IPS-NIHi7 (cell line): ENCODE data around the gene ABHD12B.
"Not testable (repeated sequence)": the region's sequence is repeated elsewhere in the genome, so short reads cannot be mapped to it uniquely, and the experiment has no call there.

Source experiments
- DNase-seq: peaks from one replicate; pipeline ENCODE4 v3.0.0; 2012; ENCODE audit warnings: mixed read lengths; ENCODE audit errors: extremely low spot score

ABHD12B gene

GRCh38 chr14:50892255-50892654 lies 20.4 kb downstream of the ABHD12B start:
- DNase-seq = peak; percentile 66

GRCh38 chr14:50896421-50896820 lies 24.6 kb downstream of the ABHD12B start:
- not testable (repeated sequence) for DNase-seq

GRCh38 chr14:50897005-50897404 lies 25.2 kb downstream of the ABHD12B start:
- not testable (repeated sequence) for DNase-seq

- DNase-seq = no peak
Measured at GRCh38 chr14:50897658-50898175, 25.9 kb downstream of the ABHD12B start.

- no peak for DNase-seq
Measured at GRCh38 chr14:50901361-50901760, 29.5 kb downstream of the ABHD12B start.

- no peak for DNase-seq
Measured at GRCh38 chr14:50904719-50905118, 32.9 kb downstream of the ABHD12B start.

GRCh38 chr14:50906326-50907065 lies 34.6 kb downstream of the ABHD12B start:
- DNase-seq = no peak

- DNase-seq = peak; percentile 35
Measured at GRCh38 chr14:50910495-50911420, 38.9 kb downstream of the ABHD12B start.

GRCh38 chr14:50917449-50917848 lies 45.6 kb downstream of the ABHD12B start:
- no peak for DNase-seq

- DNase-seq = not testable (repeated sequence)
Measured at GRCh38 chr14:50919524-50919923, 47.7 kb downstream of the ABHD12B start.

GRCh38 chr14:50920482-50921230 lies 48.8 kb downstream of the ABHD12B start:
- DNase-seq = no peak

GRCh38 chr14:50922803-50923202 lies 51.0 kb downstream of the ABHD12B start:
- no peak for DNase-seq

GRCh38 chr14:50924236-50924635 lies 52.4 kb downstream of the ABHD12B start:
- DNase-seq = no peak

- DNase-seq = no peak
Measured at GRCh38 chr14:50924843-50925242, 53.0 kb downstream of the ABHD12B start.

GRCh38 chr14:50926851-50927386 lies 55.1 kb downstream of the ABHD12B start:
- DNase-seq = no peak

GRCh38 chr14:50928002-50928635 lies 56.3 kb downstream of the ABHD12B start:
- no peak for DNase-seq

- DNase-seq = no peak
Measured at GRCh38 chr14:50929506-50929905, 57.7 kb downstream of the ABHD12B start.

- no peak for DNase-seq
Measured at GRCh38 chr14:50931559-50931958, 59.7 kb downstream of the ABHD12B start.

GRCh38 chr14:50932156-50932555 lies 60.3 kb downstream of the ABHD12B start:
- no peak for DNase-seq

- no peak for DNase-seq
Measured at GRCh38 chr14:50932592-50933495, 61.0 kb downstream of the ABHD12B start.
